Gastrocnemius medialis (tissue), 4 donors: ENCODE measurements around the gene UGT1A9.

ENCODE experiments used
- CTCF ChIP-seq, 5 experiments: fragments of 450-650 bp in 3 of 5; fragments of 200-600 bp in 2 of 5; sonication (generic) in 2 of 5; IDR thresholded peaks in 4 of 5; conservative IDR thresholded peaks in 1 of 5; 1 replicate in 4 of 5; 2 replicates in 1 of 5; pipeline ENCODE4 v1.5.1; 2016 to 2019; ENCODE audit warnings: antibody characterized with exemption in 5 of 5, mild to moderate bottlenecking in 3 of 5, moderate library complexity in 3 of 5
- POLR2A ChIP-seq, 2 donors: fragments of 450-650 bp; IDR thresholded peaks; one replicate each; pipeline ENCODE4 v1.6.1; 2017; ENCODE audit warnings: antibody characterized with exemption in 2 of 2, mild to moderate bottlenecking in 2 of 2, moderate library complexity in 2 of 2

GRCh38 chr2:233656443-233656842 is 15.3 kb upstream of the UGT1A9 start:
- TF ChIP-seq POLR2A (IDR thresholded peaks at IDR 0.05) (no peak), CTCF (IDR thresholded peaks at IDR 0.05 in 4 of 5, conservative IDR thresholded peaks at IDR 0.05 in 1 of 5) (no peak)
